ENCODE results near the gene GOLT1A.

The GOLT1A gene

GRCh38 chr1:204178487-204179281 lies 35.1 kb downstream of the GOLT1A start:
- POLR2A ChIA-PET: no interaction called here

DNA sequence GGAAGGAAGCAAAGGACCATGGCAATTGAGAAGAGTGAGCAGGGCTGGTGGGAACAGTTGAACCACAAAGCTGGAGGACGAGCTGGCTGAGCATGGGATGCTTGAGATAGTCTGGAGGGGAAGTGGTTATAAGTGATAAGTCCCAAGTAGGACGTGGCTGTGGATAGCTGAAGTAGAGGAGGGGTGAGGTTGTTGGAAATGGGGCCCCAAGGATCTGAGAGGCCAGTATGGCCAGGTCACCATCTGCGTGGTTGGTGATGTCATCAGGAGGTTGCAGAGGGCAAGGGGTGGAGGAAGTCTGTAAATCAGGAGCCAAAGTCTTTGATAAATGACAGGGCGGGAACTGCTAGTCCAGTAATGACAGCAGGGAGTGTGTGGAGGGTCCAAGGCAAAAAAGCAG lies 36.7 kb downstream of the GOLT1A start:
- CTCF ChIA-PET: interaction anchor here (0.9 to 1.9 kb wide), 3 partner anchors 14 to 48 kb away, joined by 3 to 4 read pairs (median 4); no protein-coding TSS in a partner anchor

More at GRCh38 chr1:204178487-204179281, 35.1 kb downstream of the GOLT1A start:
- CTCF ChIA-PET: interaction anchor here (1.9 kb wide), 1 partner anchor 12 kb away, joined by 4 read pairs; no protein-coding TSS in a partner anchor
- DNase-seq (ENCODE audit: extremely low spot score): no peak
- TF ChIP-seq CTCF (IDR thresholded peaks at IDR 0.05; ENCODE audit: control extremely low read depth, extremely low read depth, low read depth, missing control alignments): no peak

DNA sequence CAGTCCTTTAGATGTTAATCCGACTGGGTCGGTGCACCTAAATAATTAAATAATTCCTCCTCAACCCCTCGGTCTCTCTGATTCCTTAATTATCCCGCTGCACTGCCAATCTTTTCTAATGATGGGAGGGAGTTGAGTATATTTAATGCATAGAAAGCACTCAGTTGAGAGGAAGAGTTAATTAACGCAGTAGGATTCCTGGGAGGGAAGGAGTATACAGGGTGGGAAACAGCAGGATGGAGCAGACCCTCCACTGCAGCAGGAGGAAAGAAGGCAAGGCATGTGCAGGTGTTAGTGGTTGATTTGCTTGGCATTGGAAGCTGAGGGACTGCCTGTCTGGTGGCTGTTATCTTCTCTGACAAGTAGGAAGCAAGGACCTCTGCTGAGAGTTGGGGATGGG lies 37.7 kb downstream of the GOLT1A start:
- POLR2A ChIA-PET: no interaction called here
- DNase-seq (ENCODE audit: extremely low spot score): no peak
- CTCF ChIA-PET: interaction anchor here (0.9 to 1.7 kb wide), 2 partner anchors 13 to 47 kb away, joined by 3 to 12 read pairs; no protein-coding TSS in a partner anchor
- TF ChIP-seq CTCF (IDR thresholded peaks at IDR 0.05; ENCODE audit: control extremely low read depth, extremely low read depth, low read depth, missing control alignments): no peak

More for the DNA sequence above, 36.7 kb downstream of the GOLT1A start:
- TF ChIP-seq CTCF (IDR thresholded peaks at IDR 0.05; ENCODE audit: control extremely low read depth, extremely low read depth, low read depth, missing control alignments): no peak
- no peak for DNase-seq (ENCODE audit: extremely low spot score)
- POLR2A ChIA-PET: no interaction called here

- no peak for DNase-seq (ENCODE audit: extremely low spot score)
- ChIA-PET POLR2A (no interaction called here), CTCF (interaction anchor here (0.8 to 4.5 kb wide), 5 partner anchors 9 to 186 kb away, joined by 3 to 24 read pairs (median 3); partner anchors contain the start of gene REN)
- TF ChIP-seq CTCF (IDR thresholded peaks at IDR 0.05; ENCODE audit: control extremely low read depth, extremely low read depth, low read depth, missing control alignments): no peak
Measured at GRCh38 chr1:204174958-204175357, 38.8 kb downstream of the GOLT1A start.

- CTCF ChIA-PET: interaction anchor here (1.1 to 4.5 kb wide), 4 partner anchors 9 to 190 kb away, joined by 3 to 24 read pairs (median 6); no protein-coding TSS in a partner anchor
- POLR2A ChIA-PET: no interaction called here
Measured at GRCh38 chr1:204172404-204173029, 41.3 kb downstream of the GOLT1A start.

More at GRCh38 chr1:204172404-204173029, 41.3 kb downstream of the GOLT1A start:
- no peak for DNase-seq (ENCODE audit: extremely low spot score)
- TF ChIP-seq CTCF (IDR thresholded peaks at IDR 0.05; ENCODE audit: control extremely low read depth, extremely low read depth, low read depth, missing control alignments): no peak
